Fibroblast of the aortic adventitia (primary cell): Measurements from ENCODE around the gene PEX14. TPM values are rescaled to one million over a fixed set of nuclear protein-coding genes. Genes with fewer than 3 reads are reported as not detected.

Experiments used
- DNase-seq: peaks from one replicate; pipeline ENCODE4 v3.0.0-alpha.2; 2010; ENCODE audit warnings: low read depth
- H3K4me3 ChIP-seq: 2 replicates; pipeline ENCODE4 v1.5.1; 2011; ENCODE audit warnings: low read depth, mild to moderate bottlenecking, control low read depth, low read length, moderate library complexity
- CTCF ChIP-seq: IDR thresholded peaks from 2 replicates; pipeline ENCODE4 v1.5.1; 2011; ENCODE audit warnings: mild to moderate bottlenecking, low read length, control low read depth, inconsistent platforms; ENCODE audit not compliant: insufficient read depth
- total RNA-seq: library from RNA; depleted of rRNA; stranded (reverse); fragments of >200 nt; gene quantifications from 2 replicates; pipeline ENCODE4 v1.2.3, GENCODE V29; 2012; ENCODE audit warnings: low replicate concordance

PEX14 gene
- total RNA-seq, 1 donor = 12.2 TPM

GRCh38 chr1:10513199-10513598 lies 38.4 kb downstream of the PEX14 start:
- TF ChIP-seq CTCF = no peak
- H3K4me3 ChIP-seq = no peak overlapping the region
- DNase-seq = no peak

DNA sequence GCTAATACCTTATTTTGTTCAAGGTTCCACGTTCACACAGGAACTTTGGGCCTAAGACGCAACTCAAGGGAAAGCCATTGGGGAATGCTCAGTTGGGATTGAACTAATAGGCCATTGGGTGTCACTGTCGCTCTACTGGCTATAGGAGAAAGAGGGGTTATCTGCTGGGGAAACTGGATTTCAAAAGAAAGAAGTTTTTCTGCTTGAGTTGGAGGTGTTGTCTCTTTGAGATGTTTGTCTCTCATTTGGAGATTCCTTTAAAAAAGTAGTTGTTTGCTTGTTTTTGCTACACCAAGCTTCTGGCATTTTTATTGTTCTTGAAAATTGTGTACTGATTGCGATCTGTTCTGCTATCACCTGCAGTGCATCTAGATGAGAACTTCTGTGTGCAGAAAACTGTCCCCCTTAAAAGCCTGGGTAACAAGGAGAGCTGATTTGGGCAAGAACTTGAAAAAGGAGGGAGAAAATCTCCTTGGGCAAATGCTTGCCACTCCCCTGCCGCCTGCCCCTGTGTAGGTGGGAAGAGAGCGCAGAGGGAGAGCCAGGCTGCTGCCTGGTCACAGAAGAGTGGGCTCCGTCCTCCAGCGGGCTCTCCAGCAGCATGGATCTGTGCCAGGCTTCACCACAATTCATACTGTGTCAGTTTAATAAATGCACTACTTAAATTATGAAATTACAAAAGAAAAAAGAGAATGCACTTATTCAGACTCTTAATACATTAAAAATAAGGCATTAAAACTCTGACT lies 39.9 kb downstream of the PEX14 start:
- peak; percentile 65 for TF ChIP-seq CTCF
- no peak overlapping the region for H3K4me3 ChIP-seq
- peak; percentile 64 for DNase-seq

DNA sequence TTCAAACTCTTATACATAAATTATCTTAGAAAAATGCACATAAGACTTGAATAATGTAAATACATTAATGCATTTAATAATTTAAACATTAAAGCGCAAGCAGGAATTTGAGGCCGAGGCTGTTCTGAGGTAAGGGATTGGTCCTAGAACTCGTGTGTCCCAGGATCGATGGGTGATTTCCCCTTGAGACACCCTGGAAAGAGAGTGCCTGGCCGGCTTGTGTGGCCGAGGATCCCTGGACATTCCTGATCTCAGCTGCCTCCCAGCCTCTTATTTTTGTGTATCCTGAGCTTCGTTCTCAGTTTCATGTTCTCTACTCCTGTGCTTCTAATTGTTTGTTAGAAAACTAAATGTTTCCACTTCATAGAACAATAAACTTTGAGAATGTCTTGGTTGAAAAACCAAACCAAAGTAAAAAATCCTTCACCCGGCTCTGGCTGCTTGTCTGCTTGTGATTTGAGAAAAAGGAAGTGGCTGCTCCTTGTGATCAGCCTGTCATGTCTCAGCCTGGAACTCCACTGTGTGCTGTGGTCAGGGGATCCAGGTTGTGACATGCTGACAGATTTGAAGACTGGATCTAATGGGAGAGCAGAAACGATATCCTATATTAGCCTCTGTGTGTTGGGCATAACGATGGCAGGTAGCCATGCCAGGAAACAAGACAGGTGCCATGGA lies 40.7 kb downstream of the PEX14 start:
- no peak for DNase-seq
- no peak for TF ChIP-seq CTCF
- H3K4me3 ChIP-seq = no peak overlapping the region

DNA sequence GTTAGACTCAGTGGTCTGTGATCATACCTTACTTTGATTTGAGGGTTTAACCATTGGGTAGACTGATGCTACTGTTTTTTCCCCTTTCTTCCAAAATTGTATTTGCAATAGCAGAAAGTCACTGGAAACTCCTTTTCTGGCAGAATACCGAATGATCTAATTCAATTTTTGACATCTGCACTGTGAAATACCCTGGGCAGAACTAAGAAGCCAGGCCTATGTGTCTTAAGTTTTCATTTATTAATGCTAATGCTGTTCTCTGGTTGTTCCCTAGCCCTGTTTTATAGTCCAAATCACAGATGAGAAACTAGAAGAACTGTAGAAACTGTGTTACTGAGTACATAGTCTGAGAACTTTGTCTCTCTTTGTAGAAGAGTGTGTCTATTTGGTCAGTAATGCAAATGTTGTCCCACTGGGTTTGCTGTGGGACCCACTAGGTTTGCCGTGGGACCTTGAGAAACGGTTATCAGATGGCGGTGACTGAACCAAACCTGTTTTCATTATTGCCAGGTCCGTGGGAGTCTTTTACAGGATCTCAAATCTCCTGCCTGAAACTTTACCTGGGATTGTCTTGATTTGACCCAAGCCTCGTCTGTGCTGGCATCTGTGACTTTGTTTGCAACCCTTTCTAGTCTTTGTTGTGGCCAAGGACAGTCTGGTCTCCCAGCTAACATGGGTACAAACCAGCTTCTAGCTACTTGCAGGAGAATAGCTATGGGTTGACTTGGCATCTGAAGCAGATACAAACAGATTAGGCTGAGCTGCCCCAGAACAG lies 41.4 kb downstream of the PEX14 start:
- peak; percentile 36 for DNase-seq

GRCh38 chr1:10516925-10517676 lies 42.4 kb downstream of the PEX14 start:
- DNase-seq = peak; percentile 16
- no peak for TF ChIP-seq CTCF
- no peak overlapping the region for H3K4me3 ChIP-seq

More for the DNA sequence above, 41.4 kb downstream of the PEX14 start:
- H3K4me3 ChIP-seq = no peak overlapping the region
- no peak for TF ChIP-seq CTCF

- H3K4me3 ChIP-seq = no peak overlapping the region
- DNase-seq = no peak
- TF ChIP-seq CTCF = no peak
These were observed 42.9 kb downstream of the PEX14 start for GRCh38 chr1:10517677-10517982.
